Osteocyte (in vitro differentiated cells): ENCODE data around the gene GLI1. TPM values are rescaled to one million over a fixed set of nuclear protein-coding genes. Genes with fewer than 3 reads are reported as not detected.

ENCODE experiments used
- DNase-seq: peaks from one replicate; pipeline ENCODE4 v3.0.0; 2021; ENCODE audit warnings: mixed read lengths; ENCODE audit not compliant: unreplicated experiment; ENCODE audit errors: extremely low spot score
- H3K27ac Mint-ChIP-seq: one replicate; pipeline ENCODE4 v1.8.0; 2021; ENCODE audit warnings: mild to moderate bottlenecking, mixed read lengths; ENCODE audit not compliant: unreplicated experiment
- H3K27me3 Mint-ChIP-seq: one replicate; pipeline ENCODE4 v1.8.0; 2021; ENCODE audit warnings: mixed read lengths; ENCODE audit not compliant: unreplicated experiment
- H3K36me3 Mint-ChIP-seq: one replicate; pipeline ENCODE4 v1.8.0; 2021; ENCODE audit warnings: mixed read lengths; ENCODE audit not compliant: unreplicated experiment
- H3K4me1 Mint-ChIP-seq: one replicate; pipeline ENCODE4 v1.8.0; 2021; ENCODE audit warnings: mixed read lengths; ENCODE audit not compliant: unreplicated experiment
- H3K4me3 Mint-ChIP-seq: one replicate; pipeline ENCODE4 v1.8.0; 2021; ENCODE audit warnings: mild to moderate bottlenecking, moderate library complexity, mixed read lengths; ENCODE audit not compliant: unreplicated experiment
- H3K9me3 Mint-ChIP-seq: one replicate; pipeline ENCODE4 v1.8.0; 2021; ENCODE audit warnings: mixed read lengths; ENCODE audit not compliant: unreplicated experiment
- CTCF ChIP-seq: fragments of 200-600 bp; sonication (generic); IDR thresholded peaks from 2 replicates; pipeline ENCODE4 v1.5.0; 2021; ENCODE audit warnings: antibody characterized with exemption, mild to moderate bottlenecking, moderate library complexity
- total RNA-seq: library from RNA; stranded (reverse); gene quantifications from 2 replicates; pipeline ENCODE4 v1.2.1, GENCODE V29; 2021

The GLI1 gene
- total RNA-seq, 1 donor from 2014 or later = 7.7 TPM

GRCh38 chr12:57465030-57465746 lies 5.6 kb downstream of the GLI1 start:
- no peaks in the 10 kb centered on the region for H3K27me3 Mint-ChIP-seq
- H3K4me3 Mint-ChIP-seq = no peak overlapping the region

GRCh38 chr12:57465747-57466505 lies 6.3 kb downstream of the GLI1 start:
- no peak overlapping the region for H3K27ac Mint-ChIP-seq
- no peak for TF ChIP-seq CTCF
- no peak for DNase-seq
- H3K4me3 Mint-ChIP-seq = no peak overlapping the region
- no peaks in the 10 kb centered on the region for H3K27me3 Mint-ChIP-seq
- H3K36me3 Mint-ChIP-seq = no peaks in the 10 kb centered on the region
- no peaks in the 10 kb centered on the region for H3K9me3 Mint-ChIP-seq
- H3K4me1 Mint-ChIP-seq = peaks cover 14% of the 10 kb centered on the region

More at GRCh38 chr12:57465030-57465746, 5.6 kb downstream of the GLI1 start:
- Mint-ChIP-seq H3K36me3 (no peaks in the 10 kb centered on the region), H3K4me1 (peaks cover 19% of the 10 kb centered on the region), H3K9me3 (no peaks in the 10 kb centered on the region), H3K27ac (no peak overlapping the region)
- DNase-seq = no peak
- no peak for TF ChIP-seq CTCF

- H3K4me3 Mint-ChIP-seq = no peak overlapping the region
- TF ChIP-seq CTCF = no peak
- peaks cover 6% of the 10 kb centered on the region for H3K4me1 Mint-ChIP-seq
- no peak for DNase-seq
- no peak overlapping the region for H3K27ac Mint-ChIP-seq
- peaks cover 6% of the 10 kb centered on the region for H3K27me3 Mint-ChIP-seq
- no peaks in the 10 kb centered on the region for H3K9me3 Mint-ChIP-seq
- no peaks in the 10 kb centered on the region for H3K36me3 Mint-ChIP-seq
These were observed 7.8 kb downstream of the GLI1 start for GRCh38 chr12:57467212-57467874.

- H3K36me3 Mint-ChIP-seq = no peaks in the 10 kb centered on the region
- TF ChIP-seq CTCF = no peak
- peaks cover under 1% of the 10 kb centered on the region for H3K4me1 Mint-ChIP-seq
- no peak overlapping the region for H3K27ac Mint-ChIP-seq
- H3K4me3 Mint-ChIP-seq = no peak overlapping the region
- DNase-seq = no peak
- no peaks in the 10 kb centered on the region for H3K9me3 Mint-ChIP-seq
- peaks cover 12% of the 10 kb centered on the region for H3K27me3 Mint-ChIP-seq
These were observed 8.3 kb downstream of the GLI1 start for GRCh38 chr12:57467915-57468314.
